AG04450 (cell line): ENCODE measurements around the gene BMP8A. TPM values are rescaled to one million over a fixed set of nuclear protein-coding genes. Genes with fewer than 3 reads are reported as not detected.

Experiments
- CTCF ChIA-PET: fragments of 300-600, 350-600 bp; formaldehyde crosslinking; extraction: SDS; loops from one replicate; lab custom pipeline; 2022; ENCODE audit warnings: antibody characterized with exemption, inconsistent platforms; lab: Charles Lee
- POLR2A ChIA-PET: fragments of 350-600 bp; formaldehyde crosslinking; extraction: SDS; loops from one replicate; lab custom pipeline; 2021; ENCODE audit warnings: antibody characterized with exemption, inconsistent platforms; lab: Yijun Ruan, JAX
- DNase-seq: peaks from one replicate; pipeline ENCODE4 v3.0.0-alpha.2; 2011; ENCODE audit warnings: low read depth, low spot score
- H3K27ac ChIP-seq: one replicate; pipeline ENCODE4 v1.5.1; 2012; ENCODE audit warnings: low read depth, low read length, control low read depth
- H3K27me3 ChIP-seq: one replicate; pipeline ENCODE4 v1.6.0; 2012; ENCODE audit warnings: low read length; ENCODE audit not compliant: control insufficient read depth, insufficient read depth
- H3K4me3 ChIP-seq: 2 replicates; pipeline ENCODE4 v1.5.1; 2011; ENCODE audit warnings: mild to moderate bottlenecking, low read depth, low read length, control low read depth
- H3K9me3 ChIP-seq: 2 replicates; pipeline ENCODE4 v1.5.1; 2012; ENCODE audit warnings: low read length; ENCODE audit not compliant: control insufficient read depth, insufficient read depth
- polyA plus RNA-seq: library from polyadenylated mRNA; depleted of rRNA; stranded (reverse); fragments of >200 nt; gene quantifications from 2 replicates; pipeline ENCODE4 v1.2.3, GENCODE V29; 2011
- TF ChIP-seq, protein P1 (sequence below): IDR thresholded peaks from 2 replicates; pipeline ENCODE4 v1.5.1; 2011; ENCODE audit warnings: low read depth, low read length, control low read depth, inconsistent platforms

BMP8A gene
- polyA plus RNA-seq, 1 experiment: not detected

GRCh38 chr1:39481289-39481688 lies 10.1 kb upstream of the BMP8A start:
- H3K27ac ChIP-seq: no peak overlapping the region
- DNase-seq: no peak
- ChIA-PET POLR2A (no interaction called here), CTCF (interaction anchor here (1.0 kb wide), 1 partner anchor 57 kb away, joined by 4 read pairs; no protein-coding TSS in a partner anchor)
- H3K9me3 ChIP-seq: no peaks in the 10 kb centered on the region
- TF ChIP-seq, protein P1, sequence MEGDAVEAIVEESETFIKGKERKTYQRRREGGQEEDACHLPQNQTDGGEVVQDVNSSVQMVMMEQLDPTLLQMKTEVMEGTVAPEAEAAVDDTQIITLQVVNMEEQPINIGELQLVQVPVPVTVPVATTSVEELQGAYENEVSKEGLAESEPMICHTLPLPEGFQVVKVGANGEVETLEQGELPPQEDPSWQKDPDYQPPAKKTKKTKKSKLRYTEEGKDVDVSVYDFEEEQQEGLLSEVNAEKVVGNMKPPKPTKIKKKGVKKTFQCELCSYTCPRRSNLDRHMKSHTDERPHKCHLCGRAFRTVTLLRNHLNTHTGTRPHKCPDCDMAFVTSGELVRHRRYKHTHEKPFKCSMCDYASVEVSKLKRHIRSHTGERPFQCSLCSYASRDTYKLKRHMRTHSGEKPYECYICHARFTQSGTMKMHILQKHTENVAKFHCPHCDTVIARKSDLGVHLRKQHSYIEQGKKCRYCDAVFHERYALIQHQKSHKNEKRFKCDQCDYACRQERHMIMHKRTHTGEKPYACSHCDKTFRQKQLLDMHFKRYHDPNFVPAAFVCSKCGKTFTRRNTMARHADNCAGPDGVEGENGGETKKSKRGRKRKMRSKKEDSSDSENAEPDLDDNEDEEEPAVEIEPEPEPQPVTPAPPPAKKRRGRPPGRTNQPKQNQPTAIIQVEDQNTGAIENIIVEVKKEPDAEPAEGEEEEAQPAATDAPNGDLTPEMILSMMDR: no peak
- no peaks in the 10 kb centered on the region for H3K27me3 ChIP-seq
- no peak overlapping the region for H3K4me3 ChIP-seq

DNA sequence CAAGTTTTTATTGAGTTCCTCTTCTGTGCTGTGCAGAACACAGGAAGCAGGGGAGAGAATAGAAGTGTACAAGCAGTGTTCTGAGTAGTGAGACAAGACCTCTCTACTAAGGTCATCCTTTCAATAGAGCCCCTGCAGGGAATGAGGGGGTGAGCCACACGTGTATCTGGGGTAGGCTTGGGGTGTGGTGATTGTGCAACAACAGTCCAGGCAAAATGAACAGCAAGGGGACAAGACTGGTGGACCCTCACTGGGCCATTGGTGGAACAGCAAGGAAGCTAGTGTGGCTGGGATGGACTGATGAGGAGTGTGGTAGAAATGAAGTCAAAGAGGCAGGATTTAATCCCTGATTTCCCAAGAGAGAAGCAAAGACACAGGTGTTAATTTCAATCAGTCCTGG lies 8.2 kb upstream of the BMP8A start:
- DNase-seq: no peak
- POLR2A ChIA-PET: no interaction called here

DNA sequence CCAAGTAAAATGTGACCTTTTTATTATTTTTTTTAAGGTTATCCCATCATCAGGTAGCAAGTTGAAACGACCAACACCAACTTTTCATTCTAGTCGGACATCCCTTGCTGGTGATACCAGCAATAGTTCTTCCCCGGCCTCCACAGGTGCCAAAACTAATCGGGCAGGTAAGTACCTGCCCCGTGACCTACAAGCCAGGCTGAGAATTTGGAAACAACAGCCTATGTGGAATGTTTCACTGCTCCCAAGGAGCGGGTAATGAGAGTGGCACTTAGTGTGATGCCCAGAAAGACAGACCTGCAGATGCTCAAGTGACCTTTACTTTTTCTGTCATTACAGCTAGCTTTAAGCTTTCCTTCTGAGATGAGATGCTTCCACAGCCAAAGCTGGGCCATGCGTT lies 6.9 kb upstream of the BMP8A start:
- ChIA-PET CTCF (no interaction called here), POLR2A (no interaction called here)

More for the DNA sequence above, 8.2 kb upstream of the BMP8A start:
- Histone ChIP-seq H3K27ac (no peak overlapping the region), H3K27me3 (no peaks in the 10 kb centered on the region), H3K4me3 (no peak overlapping the region), H3K9me3 (no peaks in the 10 kb centered on the region)
- CTCF ChIA-PET: no interaction called here
- TF ChIP-seq, protein P1: no peak

DNA sequence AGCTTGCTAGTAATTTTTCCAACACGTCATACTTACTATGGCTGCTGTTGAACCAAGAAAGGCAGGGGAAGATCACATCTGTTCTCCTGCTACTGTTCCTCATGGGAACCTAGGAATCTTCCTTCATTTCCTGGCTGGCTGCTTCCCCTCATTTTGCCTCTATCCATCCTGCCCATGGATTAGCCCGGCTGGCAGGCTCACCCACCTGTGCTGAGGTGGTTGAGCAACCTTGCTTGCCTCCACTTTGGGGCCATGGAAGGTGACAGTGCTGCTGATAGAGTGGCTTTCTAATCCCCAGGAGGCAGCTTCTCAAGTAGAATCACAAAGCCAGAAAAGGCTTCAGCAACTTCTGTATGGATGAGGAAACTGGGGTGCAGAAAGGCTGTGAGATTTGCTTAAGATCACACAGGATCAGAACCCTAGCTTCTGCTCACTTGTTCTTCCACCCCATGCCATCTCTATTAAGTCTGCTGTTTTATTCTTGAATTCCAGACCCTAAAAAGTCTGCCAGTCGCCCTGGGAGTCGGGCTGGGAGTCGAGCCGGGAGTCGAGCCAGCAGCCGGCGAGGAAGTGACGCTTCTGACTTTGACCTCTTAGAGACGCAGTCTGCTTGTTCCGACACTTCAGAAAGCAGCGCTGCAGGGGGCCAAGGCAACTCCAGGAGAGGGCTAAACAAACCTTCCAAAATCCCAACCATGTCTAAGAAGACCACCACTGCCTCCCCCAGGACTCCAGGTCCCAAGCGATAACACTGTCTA lies 6.2 kb upstream of the BMP8A start:
- Histone ChIP-seq H3K27ac (no peak overlapping the region), H3K4me3 (no peak overlapping the region), H3K9me3 (no peaks in the 10 kb centered on the region), H3K27me3 (peaks cover under 1% of the 10 kb centered on the region)
- TF ChIP-seq, protein P1: no peak
- DNase-seq: no peak
- ChIA-PET POLR2A (no interaction called here), CTCF (interaction anchor here (1.4 kb wide), 1 partner anchor 54 kb away, joined by 3 read pairs; no protein-coding TSS in a partner anchor)

More for the DNA sequence above, 6.9 kb upstream of the BMP8A start:
- no peak for DNase-seq
- Histone ChIP-seq H3K9me3 (no peaks in the 10 kb centered on the region), H3K27me3 (no peaks in the 10 kb centered on the region), H3K4me3 (no peak overlapping the region), H3K27ac (no peak overlapping the region)
- TF ChIP-seq, protein P1: no peak

GRCh38 chr1:39488012-39488545 lies 3.4 kb upstream of the BMP8A start:
- H3K27me3 ChIP-seq: peaks cover 13% of the 10 kb centered on the region
- no peak overlapping the region for H3K27ac ChIP-seq
- H3K4me3 ChIP-seq: no peak overlapping the region
- TF ChIP-seq, protein P1: no peak
- ChIA-PET CTCF (interaction anchor here (0.5 to 2.8 kb wide), 3 partner anchors 19 to 51 kb away, joined by 5 to 7 read pairs (median 5); no protein-coding TSS in a partner anchor), POLR2A (no interaction called here)
- DNase-seq: no peak
- no peaks in the 10 kb centered on the region; the same call in 1 of the 2 replicates for H3K9me3 ChIP-seq
